ENCODE measurements around the gene NCL. TPM values are rescaled to one million over a fixed set of nuclear protein-coding genes. Genes with fewer than 3 reads are reported as not detected.
"Not testable (repeated sequence)": the region's sequence is repeated elsewhere in the genome, so short reads cannot be mapped to it uniquely, and the experiment has no call there.

NCL gene
- total and polyA plus RNA-seq, 2 of the 4 experiments (the other 2 are of a cell fraction) = 267 to 289 TPM

DNA sequence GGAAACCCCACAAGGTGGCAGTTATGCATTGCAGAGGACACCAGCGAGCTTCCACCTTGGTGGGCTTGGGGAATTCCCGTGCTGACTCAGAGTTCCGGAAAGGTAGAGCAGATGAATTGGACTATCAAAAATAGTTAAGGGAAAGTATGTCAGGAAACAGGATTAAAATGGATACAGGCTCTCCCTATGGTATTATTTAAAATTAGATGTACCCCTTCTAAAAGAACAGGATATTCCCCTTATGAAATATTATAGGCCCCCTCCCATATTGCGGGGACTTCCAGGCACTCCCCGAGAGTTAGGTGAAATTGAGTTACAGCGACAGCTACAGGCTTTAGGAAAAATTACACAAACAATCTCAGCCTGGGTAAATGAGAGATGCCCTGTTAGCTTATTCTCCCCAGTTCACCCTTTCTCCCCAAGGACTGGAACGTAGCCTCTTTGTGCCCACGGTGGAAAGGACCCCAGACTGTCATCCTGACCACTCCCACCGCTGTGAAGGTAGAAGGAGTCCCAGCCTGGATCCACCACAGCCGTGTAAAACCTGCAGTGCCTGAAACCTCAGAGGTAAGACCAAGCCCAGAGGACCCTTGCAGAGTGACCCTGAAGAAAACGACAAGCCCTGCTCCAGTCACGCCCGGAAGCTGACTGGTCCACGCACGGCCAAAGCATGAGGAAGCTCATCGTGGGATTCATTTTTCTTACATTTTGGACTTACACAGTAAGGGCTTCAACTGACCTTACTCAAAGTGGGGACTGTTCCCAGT lies 58.5 kb downstream of the NCL start:
- H3K9ac ChIP-seq (ENCODE audit: low read depth, low read length); H3K56ac ChIP-seq (ENCODE audit: extremely low read depth, insufficient read depth, low read length); in situ Hi-C loops (cut with MboI; ENCODE audit: low sequenced_read_pairs); DNase-seq; H2AK9ac ChIP-seq (replicated peaks; ENCODE audit: low read depth, low read length, poor library complexity); H3K4me3 ChIP-seq (ENCODE audit: insufficient read depth, low read depth, low read length); H3K36me3 ChIP-seq (ENCODE audit: control insufficient read depth, insufficient read depth, low read length); H3K9me1 ChIP-seq (ENCODE audit: insufficient read depth, low read length); H3K27me3 ChIP-seq (ENCODE audit: control insufficient read depth, insufficient read depth, low read length); H3K9me3 ChIP-seq (ENCODE audit: control insufficient read depth, insufficient read depth, low read length); H3K27ac ChIP-seq (ENCODE audit: insufficient read depth, low read length); POLR2A ChIA-PET (ENCODE audit: unreplicated experiment); H4K20me1 ChIP-seq (ENCODE audit: insufficient read depth, low read length); H3K4me1 ChIP-seq (ENCODE audit: control insufficient read depth, insufficient read depth, low read length); BruUV-seq (replicated peaks); H2BK5ac ChIP-seq (ENCODE audit: low read depth, low read length, poor library complexity, severe bottlenecking); dilution Hi-C loops (cut with HindIII; ENCODE audit: low sequenced_read_pairs, unreplicated experiment); H3K79me1 ChIP-seq (ENCODE audit: low read depth in 1 of 2, low read length in 2 of 2): not testable (repeated sequence)
- H2BK120ac ChIP-seq (ENCODE audit: low read depth, low read length) = peak overlapping the region; percentile 93
- H2BK20ac ChIP-seq (ENCODE audit: low read depth, low read length) = peak overlapping the region; percentile 94
- CTCF ChIA-PET = interaction anchor here (0.6 to 1.7 kb wide), 5 partner anchors 13 to 329 kb away, joined by 3 to 6 read pairs (median 4); no protein-coding TSS in a partner anchor
- peak overlapping the region; percentile 86 for H3K4ac ChIP-seq (ENCODE audit: low read depth, low read length)
- H3K23ac ChIP-seq (ENCODE audit: low read depth, low read length) = 0 out of 2 replicates have a peak overlapping the region, but pooled peaks have one; percentile 56
- H3K18ac ChIP-seq (ENCODE audit: low read depth, low read length) = peak overlapping the region; percentile 3; the same call in 1 of the 2 replicates
- peak overlapping the region; percentile 68 for H3K14ac ChIP-seq (replicated peaks; ENCODE audit: low read depth, low read length)
- 50% methylated on average over 5 of the region's 16 CpGs; no CpG with 5 or more reads in 1 of the 2 experiments for WGBS, 2 experiments (ENCODE audit: extremely low coverage in 2 of 2, insufficient read length in 1 of 2)
- H2AK5ac ChIP-seq (ENCODE audit: low read depth, low read length) = peak overlapping the region; percentile 7; the same call in 1 of the 2 replicates
- peak overlapping the region; percentile 90; the same call in 1 of the 3 replicates for H2BK15ac ChIP-seq (ENCODE audit: low read depth, low read length)
- peak overlapping the region; percentile 4; the same call in 1 of the 2 replicates for H3K4me2 ChIP-seq (ENCODE audit: low read depth, low read length)
- ATAC-seq (ENCODE audit: low read depth) = 0 out of 2 replicates have a peak, but pooled peaks have one; percentile 29
- H2AFZ ChIP-seq (replicated peaks; ENCODE audit: low read length, poor library complexity) = peak overlapping the region; percentile 46
- peak overlapping the region; percentile 7; the same call in 1 of the 2 replicates for H4K5ac ChIP-seq (ENCODE audit: low read depth, low read length)
- peak overlapping the region; percentile 38 for H4K91ac ChIP-seq (ENCODE audit: insufficient read depth, low read depth, low read length)
- intact Hi-C loops (cut with micrococcal nuclease) = loop anchor here (1.0 kb wide), 1 partner anchor 108 kb away; no protein-coding TSS in a partner anchor
- TF ChIP-seq, protein P1, sequence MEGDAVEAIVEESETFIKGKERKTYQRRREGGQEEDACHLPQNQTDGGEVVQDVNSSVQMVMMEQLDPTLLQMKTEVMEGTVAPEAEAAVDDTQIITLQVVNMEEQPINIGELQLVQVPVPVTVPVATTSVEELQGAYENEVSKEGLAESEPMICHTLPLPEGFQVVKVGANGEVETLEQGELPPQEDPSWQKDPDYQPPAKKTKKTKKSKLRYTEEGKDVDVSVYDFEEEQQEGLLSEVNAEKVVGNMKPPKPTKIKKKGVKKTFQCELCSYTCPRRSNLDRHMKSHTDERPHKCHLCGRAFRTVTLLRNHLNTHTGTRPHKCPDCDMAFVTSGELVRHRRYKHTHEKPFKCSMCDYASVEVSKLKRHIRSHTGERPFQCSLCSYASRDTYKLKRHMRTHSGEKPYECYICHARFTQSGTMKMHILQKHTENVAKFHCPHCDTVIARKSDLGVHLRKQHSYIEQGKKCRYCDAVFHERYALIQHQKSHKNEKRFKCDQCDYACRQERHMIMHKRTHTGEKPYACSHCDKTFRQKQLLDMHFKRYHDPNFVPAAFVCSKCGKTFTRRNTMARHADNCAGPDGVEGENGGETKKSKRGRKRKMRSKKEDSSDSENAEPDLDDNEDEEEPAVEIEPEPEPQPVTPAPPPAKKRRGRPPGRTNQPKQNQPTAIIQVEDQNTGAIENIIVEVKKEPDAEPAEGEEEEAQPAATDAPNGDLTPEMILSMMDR (conservative IDR thresholded peaks at IDR 0.05; ENCODE audit: low read depth, low read length) = peak; percentile 31
- peak overlapping the region; percentile 87 to 88; a peak in 3 of 4 replicates for H4K8ac ChIP-seq (ENCODE audit: low read depth in 2 of 2, low read length in 2 of 2)

DNA sequence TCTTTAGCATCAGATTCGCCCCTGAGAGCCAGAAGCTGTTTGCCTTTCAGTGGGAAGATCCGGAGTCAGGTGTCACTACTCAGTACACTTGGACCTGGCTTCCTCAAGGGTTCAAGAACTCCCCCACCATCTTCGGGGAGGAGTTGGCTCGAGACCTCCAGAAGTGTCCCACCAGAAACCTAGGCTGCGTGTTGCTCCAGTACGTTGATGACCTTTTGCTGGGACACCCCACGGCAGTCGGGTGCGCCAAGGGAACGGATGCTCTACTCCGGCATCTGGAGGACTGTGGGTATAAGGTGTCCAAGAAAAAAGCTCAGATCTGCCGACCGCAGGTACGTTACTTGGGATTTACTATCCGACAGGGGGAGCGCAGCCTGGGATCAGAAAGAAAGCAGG lies 60.1 kb downstream of the NCL start:
- H3K36me3 ChIP-seq (ENCODE audit: control insufficient read depth, insufficient read depth, low read length); H2BK120ac ChIP-seq (ENCODE audit: low read depth, low read length); H3K4me3 ChIP-seq (ENCODE audit: insufficient read depth, low read depth, low read length); H4K91ac ChIP-seq (ENCODE audit: insufficient read depth, low read depth, low read length); H3K4ac ChIP-seq (ENCODE audit: low read depth, low read length); H3K4me2 ChIP-seq (ENCODE audit: low read depth, low read length); H4K5ac ChIP-seq (ENCODE audit: low read depth, low read length); H3K27ac ChIP-seq (ENCODE audit: insufficient read depth, low read length); intact Hi-C loops (cut with micrococcal nuclease); H3K9ac ChIP-seq (ENCODE audit: low read depth, low read length); H2AFZ ChIP-seq (replicated peaks; ENCODE audit: low read length, poor library complexity); H3K23ac ChIP-seq (ENCODE audit: low read depth, low read length); H4K8ac ChIP-seq (ENCODE audit: low read depth in 2 of 2, low read length in 2 of 2); H3K9me3 ChIP-seq (ENCODE audit: control insufficient read depth, insufficient read depth, low read length); dilution Hi-C loops (cut with HindIII; ENCODE audit: low sequenced_read_pairs, unreplicated experiment); ATAC-seq (ENCODE audit: low read depth); in situ Hi-C loops (cut with MboI; ENCODE audit: low sequenced_read_pairs); DNase-seq; H3K56ac ChIP-seq (ENCODE audit: extremely low read depth, insufficient read depth, low read length); H2BK15ac ChIP-seq (ENCODE audit: low read depth, low read length); H3K14ac ChIP-seq (replicated peaks; ENCODE audit: low read depth, low read length); BruUV-seq (replicated peaks); H3K79me1 ChIP-seq (ENCODE audit: low read depth in 1 of 2, low read length in 2 of 2); H2AK5ac ChIP-seq (ENCODE audit: low read depth, low read length); H3K9me1 ChIP-seq (ENCODE audit: insufficient read depth, low read length); H4K20me1 ChIP-seq (ENCODE audit: insufficient read depth, low read length); CTCF ChIA-PET; H2AK9ac ChIP-seq (replicated peaks; ENCODE audit: low read depth, low read length, poor library complexity); H3K18ac ChIP-seq (ENCODE audit: low read depth, low read length); POLR2A ChIA-PET (ENCODE audit: unreplicated experiment); H2BK5ac ChIP-seq (ENCODE audit: low read depth, low read length, poor library complexity, severe bottlenecking); H2BK20ac ChIP-seq (ENCODE audit: low read depth, low read length); H3K27me3 ChIP-seq (ENCODE audit: control insufficient read depth, insufficient read depth, low read length): not testable (repeated sequence)
- 95% methylated on average over 13 of the region's 16 CpGs; no CpG with 5 or more reads in 1 of the 2 experiments for WGBS, 2 experiments (ENCODE audit: extremely low coverage in 2 of 2, insufficient read length in 1 of 2)
- H3K4me1 ChIP-seq (ENCODE audit: control insufficient read depth, insufficient read depth, low read length) = peaks cover 12% of the 10 kb centered on the region
